Measurements from ENCODE around the gene GFAP.

DNA sequence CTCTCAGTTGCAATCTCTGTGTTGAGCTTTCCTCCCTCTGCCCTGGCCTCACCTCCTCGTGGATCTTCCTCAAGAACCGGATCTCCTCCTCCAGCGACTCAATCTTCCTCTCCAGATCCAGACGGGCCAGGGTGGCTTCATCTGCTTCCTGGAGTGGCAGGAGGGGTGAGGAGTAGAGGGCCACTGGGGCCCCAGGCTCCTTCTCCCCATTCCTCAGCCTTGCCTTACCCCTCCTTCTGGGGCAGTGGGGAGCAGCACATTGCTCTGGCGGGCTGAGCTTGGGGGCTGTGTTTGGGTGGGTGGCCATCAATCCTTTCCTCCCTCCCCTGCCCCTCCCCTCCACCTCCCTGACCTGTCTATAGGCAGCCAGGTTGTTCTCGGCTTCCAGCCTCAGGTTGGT, 1.6 kb downstream of the GFAP start:
- no peak for TF ChIP-seq SMC3 (IDR thresholded peaks at IDR 0.05; ENCODE audit: low read depth, low read length)
- no peak for TF ChIP-seq MXI1 (IDR thresholded peaks at IDR 0.05; ENCODE audit: low read depth, low read length)
- TF ChIP-seq JUND (IDR thresholded peaks at IDR 0.05): no peak
- TF ChIP-seq SIN3A (IDR thresholded peaks at IDR 0.05; ENCODE audit: borderline replicate concordance, low read depth, low read length): no peak
- TF ChIP-seq RCOR1 (IDR thresholded peaks at IDR 0.05; ENCODE audit: low read length): no peak
- TF ChIP-seq, protein P1, sequence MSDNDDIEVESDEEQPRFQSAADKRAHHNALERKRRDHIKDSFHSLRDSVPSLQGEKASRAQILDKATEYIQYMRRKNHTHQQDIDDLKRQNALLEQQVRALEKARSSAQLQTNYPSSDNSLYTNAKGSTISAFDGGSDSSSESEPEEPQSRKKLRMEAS (IDR thresholded peaks at IDR 0.05; ENCODE audit: low read depth): no peak
- no peak for TF ChIP-seq FOXM1 (IDR thresholded peaks at IDR 0.05; ENCODE audit: low read depth)
- TF ChIP-seq, protein P2, sequence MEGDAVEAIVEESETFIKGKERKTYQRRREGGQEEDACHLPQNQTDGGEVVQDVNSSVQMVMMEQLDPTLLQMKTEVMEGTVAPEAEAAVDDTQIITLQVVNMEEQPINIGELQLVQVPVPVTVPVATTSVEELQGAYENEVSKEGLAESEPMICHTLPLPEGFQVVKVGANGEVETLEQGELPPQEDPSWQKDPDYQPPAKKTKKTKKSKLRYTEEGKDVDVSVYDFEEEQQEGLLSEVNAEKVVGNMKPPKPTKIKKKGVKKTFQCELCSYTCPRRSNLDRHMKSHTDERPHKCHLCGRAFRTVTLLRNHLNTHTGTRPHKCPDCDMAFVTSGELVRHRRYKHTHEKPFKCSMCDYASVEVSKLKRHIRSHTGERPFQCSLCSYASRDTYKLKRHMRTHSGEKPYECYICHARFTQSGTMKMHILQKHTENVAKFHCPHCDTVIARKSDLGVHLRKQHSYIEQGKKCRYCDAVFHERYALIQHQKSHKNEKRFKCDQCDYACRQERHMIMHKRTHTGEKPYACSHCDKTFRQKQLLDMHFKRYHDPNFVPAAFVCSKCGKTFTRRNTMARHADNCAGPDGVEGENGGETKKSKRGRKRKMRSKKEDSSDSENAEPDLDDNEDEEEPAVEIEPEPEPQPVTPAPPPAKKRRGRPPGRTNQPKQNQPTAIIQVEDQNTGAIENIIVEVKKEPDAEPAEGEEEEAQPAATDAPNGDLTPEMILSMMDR (IDR thresholded peaks at IDR 0.05): no peak
- no peak for TF ChIP-seq EZH2phosphoT487 (IDR thresholded peaks at IDR 0.05; ENCODE audit: borderline replicate concordance, low read depth)
- no peak for TF ChIP-seq RAD21 (IDR thresholded peaks at IDR 0.05; ENCODE audit: low read length)
- TF ChIP-seq POLR2AphosphoS5 (IDR thresholded peaks at IDR 0.05; ENCODE audit: low read depth, low read length): no peak
- no peak for TF ChIP-seq NFIC (IDR thresholded peaks at IDR 0.05; ENCODE audit: borderline replicate concordance)
- TF ChIP-seq RFX5 (IDR thresholded peaks at IDR 0.05; ENCODE audit: low read length): no peak
- no peak for TF ChIP-seq GATA2 (CRISPR knock-in tag; IDR thresholded peaks at IDR 0.05)

Measured in SK-N-SH (cell line).